Activated CD4-positive, alpha-beta T cell treated with anti-CD3 and anti-CD28 coated beads, Interleukin-2, Interleukin-4, amounts not matched to agents 100 ng/mL and 50 ng/mL, durations not matched to agents 16 hours and 8 hours (primary cell): ENCODE data around the gene POLR2L.

Source experiments
- DNase-seq: peaks from one replicate; pipeline ENCODE4 v3.0.0-alpha.2; 2020; ENCODE audit warnings: low spot score

The POLR2L gene

DNA sequence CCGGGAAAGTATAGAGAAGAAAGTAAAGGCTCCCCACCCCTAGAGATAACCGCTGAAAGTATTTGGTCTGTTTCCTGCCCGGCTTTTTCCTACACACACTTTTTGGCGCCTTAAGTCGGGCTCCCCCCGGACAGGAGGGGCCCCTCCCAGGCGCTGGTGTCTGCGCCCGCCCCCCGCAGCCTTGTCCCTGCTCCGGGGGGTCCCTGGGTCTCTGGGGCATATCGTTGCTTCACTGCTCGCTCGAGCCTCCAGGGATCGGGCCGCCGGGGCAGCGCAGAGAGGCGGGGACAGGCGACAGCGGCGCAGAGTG, 15.5 kb downstream of the POLR2L start:
- DNase-seq: no peak

DNA sequence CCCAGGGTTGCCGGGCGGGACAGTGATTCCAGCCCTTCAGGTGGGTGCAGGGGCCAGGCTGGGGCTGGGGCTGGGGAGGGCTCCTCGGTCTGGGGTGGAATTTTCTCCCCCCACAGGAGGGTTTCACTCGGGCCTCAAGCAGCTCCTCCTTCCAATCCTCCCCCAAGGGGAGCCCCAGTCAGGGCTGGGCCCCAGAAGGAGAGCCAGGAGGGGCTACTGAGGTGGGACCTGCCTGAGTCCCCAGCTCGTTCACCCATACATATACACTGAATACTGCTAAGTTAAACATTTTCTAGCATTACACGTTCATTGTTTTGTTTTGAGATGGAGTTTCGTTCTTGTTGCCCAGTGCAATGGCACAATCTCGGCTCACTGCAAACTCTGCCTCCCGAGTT, 16.1 kb downstream of the POLR2L start:
- no peak for DNase-seq

DNA sequence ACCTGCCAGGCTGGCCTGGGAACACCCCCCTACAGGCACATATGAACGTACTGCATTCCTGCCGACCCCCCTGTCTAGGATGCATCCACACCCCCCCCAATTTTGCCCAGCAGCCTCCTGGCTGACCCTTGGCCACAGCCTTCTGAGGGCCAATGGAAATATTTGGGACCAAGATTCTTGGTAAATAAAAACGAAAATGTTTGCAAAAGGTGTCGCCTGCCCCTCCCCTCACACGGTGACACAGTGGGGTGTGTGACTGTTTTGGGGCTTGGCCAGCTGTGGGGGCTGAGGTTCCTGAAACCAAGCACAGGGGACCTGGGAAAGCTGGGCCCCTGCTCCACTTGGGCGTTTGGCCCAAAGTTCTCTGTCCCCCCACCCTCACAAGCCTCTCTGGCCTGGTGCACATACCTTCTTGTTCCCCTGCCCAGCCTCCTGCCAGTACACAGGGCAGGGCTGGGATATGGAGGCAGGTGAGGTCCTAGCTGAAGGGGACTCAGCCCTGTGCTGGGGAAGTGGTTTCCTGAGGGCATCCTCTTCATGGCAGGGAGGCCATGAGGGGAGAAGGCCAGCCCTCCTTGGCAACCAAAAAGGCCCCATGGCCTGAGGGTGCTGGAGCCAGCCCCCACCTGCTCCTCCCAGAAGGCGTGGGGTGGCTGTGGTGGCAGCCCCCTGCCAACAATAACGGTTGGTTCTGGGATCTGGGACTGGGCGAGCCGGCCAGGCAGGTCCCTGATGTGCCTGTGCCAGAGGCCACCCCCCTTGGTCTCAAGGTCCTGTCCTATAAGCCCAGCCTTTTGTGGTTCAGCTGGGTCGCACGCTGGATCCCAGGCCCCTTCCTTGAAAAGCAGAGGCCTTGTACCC, 16.7 kb downstream of the POLR2L start:
- no peak for DNase-seq

DNA sequence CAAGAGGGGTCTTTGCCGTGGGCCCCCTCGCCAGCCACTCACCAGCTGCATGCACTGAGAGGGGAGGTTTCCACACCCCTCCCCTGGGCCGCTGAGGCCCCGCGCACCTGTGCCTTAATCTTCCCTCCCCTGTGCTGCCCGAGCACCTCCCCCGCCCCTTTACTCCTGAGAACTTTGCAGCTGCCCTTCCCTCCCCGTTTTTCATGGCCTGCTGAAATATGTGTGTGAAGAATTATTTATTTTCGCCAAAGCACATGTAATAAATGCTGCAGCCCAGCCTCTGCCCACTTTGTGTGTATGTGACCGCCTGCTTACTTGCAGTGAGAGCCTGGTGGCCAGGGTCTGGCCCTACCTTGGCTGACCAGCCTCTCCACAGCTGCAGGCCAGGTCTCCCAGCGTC, 17.4 kb downstream of the POLR2L start:
- no peak for DNase-seq

DNA sequence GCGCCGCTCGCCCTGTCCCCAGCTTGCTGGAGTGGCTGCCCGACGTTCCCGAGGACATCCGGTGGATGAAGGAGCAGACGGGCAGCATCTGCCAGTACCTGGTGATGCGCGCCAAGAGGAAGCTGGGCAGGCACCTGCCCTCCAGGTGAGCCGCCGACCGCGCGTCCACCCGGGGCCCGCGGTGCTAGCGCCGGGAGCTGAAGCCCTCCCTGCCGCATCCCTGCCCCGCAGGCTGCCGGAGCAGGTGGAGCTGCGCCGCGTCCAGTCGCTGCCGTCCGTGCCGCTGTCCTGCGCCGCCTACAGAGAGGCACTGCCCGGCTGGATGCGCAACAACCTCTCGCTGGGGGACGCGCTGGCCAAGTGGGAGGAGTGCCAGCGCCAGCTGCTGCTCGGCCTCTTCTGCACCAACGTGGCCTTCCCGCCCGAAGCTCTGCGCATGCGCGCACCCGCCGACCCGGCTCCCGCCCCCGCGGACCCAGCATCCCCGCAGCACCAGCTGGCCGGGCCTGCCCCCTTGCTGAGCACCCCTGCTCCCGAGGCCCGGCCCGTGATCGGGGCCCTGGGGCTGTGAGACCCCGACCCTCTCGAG, 17.9 kb downstream of the POLR2L start:
- no peak for DNase-seq

DNA sequence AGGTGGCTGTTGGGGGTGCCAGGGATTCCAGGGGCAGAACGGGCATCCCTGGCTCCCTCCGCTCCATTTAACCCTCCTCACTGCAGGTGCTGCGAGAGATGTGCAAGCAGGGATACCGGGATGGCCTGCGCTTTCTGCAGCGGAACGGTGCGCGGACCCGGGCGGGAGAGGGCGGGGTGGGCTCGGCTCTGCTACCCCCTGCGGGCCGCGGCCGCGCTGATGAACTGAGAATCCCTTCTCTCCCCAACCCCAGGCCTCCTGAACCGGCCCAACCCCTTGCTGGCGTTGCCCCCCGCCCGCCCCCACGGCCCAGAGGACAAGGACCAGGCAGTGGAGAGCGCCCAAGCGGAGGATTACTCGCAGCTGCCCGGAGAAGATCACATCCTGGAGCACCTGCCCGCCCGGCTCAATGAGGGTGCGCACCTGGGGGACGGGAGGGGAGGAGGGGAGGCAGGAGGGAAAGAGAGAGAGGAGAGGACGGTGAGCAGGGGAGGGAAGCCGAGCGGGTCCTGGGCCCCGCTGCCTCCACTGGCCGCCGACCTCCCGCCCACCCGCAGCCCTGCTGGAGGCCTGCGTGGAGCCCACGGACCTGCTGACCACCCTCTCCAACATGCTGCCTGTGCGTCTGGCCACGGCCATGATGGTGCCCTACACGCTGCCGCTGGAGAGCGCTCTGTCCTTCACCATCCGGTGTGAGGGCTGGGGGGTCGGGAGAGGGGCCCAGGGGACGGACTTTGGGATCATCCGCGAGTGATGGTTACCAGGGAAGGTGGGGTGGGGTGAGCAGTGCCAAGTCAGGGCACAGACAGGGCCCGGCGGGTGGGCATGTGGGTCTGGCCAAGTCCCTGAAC, 18.7 kb downstream of the POLR2L start:
- no peak for DNase-seq

DNA sequence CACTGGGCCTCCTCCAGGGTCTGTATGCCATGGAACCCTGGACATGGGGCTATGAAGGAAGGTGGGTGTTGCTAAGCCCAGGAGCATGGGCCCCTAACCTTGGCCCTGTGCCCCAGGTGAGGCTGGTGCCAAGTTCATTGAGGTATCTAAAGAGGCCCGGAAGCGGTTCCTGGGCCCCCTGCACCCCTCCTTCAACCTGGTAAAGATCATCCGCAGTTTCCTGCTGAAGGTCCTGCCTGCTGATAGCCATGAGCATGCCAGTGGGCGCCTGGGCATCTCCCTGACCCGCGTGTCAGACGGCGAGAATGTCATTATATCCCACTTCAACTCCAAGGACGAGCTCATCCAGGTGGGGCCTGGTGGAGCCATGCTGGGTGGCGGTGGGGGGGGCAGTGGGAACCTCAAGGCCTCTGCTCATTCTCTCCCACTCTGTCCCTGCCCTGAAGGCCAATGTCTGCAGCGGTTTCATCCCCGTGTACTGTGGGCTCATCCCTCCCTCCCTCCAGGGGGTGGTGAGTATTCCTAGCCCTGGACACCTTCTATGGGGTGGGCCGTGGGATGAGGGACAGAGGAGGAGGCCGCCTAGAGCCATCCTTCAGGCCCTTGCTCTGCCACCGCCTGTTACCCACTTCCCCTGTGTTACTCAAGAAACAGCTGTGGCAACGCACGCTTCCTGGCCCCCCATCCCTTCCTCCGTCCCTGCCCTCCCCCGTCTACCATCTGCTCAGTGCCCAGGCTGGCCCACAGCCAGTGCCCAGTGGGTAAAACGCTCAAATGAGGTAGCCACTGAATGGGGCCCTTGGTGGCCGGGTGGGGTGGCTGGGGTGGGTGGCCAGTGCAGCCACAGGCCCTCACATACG, 20.6 kb downstream of the POLR2L start:
- no peak for DNase-seq

DNA sequence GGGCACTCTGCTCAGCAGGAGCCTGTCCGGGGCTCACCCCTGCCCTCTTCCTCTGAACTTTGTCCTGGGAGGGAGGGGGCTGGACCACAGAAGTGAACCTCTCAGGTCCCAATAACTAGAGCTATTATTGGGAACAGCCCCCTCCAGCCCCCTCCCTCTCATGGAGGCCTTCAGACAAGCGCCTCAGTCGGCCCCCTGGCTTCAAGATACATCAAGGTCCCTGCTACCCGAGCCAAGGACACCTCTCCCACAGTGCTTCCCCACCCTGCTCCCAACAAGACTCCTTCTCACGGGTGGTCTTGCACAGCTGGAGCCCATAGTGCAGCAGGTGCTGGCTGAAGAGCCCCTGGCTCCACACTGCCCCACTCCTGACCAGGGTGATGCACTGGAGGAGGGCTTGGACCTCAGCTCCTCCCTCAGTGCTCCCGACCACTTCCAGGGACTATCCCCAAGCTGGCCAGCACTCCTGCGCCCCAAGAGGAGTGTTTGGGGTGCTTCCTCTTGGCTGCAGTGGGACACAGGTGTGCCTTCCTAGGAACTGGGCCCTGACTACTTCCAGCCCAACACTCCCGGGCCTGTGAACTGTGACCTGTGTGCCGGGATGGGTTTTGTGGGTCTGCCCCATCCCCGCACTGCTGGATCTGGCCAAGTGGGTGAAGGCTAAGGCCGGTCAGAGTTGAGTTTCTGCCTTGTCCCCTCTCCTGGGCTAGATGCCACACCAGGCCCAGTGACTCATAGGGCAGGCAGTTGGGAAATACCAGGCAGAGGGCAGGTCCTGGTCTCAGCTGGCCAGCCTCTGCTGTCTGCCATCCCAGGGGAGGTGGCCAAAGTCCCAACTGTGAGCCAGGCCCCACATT, 21.4 kb downstream of the POLR2L start:
- DNase-seq: no peak

DNA sequence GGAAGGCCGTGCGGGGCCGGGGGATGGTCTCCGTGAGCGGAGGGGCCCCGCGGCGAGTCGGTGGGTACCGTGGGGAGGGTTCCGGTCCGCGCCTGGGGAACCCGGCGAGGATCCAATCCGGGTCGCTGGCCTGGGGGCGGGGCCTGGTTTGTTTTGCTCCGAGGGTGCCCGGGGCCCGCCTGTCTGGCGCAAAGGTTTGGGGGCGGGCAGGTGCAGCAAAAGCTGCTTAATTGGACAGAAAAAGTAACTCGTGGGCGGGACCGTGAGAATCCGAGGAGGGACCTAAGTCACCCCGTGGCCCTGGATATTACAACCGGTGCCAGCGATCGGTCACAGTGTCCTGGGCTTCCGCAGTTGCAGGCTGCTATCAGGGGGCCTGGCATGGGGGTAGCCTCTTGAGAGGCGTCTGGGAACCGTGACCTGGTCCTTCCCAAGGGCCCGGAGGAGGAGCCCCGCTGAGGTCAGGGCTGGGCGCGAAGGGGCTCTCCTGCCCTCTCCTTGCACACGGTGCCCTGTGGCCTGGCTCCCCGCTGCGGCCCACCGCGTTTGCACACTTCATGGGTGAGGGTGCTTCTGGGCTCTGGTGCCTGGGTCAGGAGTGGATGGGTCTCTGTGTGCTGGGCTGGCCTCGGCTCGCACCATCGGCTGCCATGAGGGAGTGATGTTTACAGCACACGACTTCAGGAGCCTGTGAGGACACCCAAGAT, 22.2 kb downstream of the POLR2L start:
- DNase-seq: peak; percentile 90

DNA sequence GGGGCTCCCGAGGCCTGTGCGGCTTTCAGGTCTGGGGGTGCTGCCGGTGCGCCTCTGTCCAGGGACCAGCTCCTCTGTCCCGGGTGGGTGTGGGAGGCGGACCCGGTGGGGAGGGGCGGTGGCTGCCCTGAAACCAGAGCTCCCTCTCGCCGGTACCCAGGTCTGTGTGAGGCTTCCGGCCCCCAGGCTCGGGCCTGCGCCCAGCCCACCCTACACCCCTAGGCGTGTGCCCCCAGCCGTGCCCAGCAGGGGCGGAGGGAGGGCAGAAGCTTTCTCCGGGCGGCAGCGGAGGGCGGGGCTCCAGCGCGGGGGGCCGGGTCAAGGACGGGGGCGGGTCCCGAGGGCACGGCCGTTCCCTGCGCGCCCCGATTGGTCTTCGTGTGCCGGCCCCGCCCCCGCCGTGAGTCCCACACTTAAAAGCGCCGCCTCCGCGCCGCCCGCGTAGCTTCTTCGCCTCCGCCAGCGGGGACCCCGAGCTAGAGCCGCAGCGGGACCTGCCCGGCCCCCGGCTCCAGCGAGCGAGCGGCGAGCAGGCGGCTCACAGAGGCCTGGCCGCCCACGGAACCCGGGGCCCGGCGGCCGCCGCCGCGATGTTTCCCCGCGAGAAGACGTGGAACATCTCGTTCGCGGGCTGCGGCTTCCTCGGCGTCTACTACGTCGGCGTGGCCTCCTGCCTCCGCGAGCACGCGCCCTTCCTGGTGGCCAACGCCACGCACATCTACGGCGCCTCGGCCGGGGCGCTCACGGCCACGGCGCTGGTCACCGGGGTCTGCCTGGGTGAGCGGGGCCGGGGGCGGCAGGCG, 23.0 kb downstream of the POLR2L start:
- DNase-seq: peak; percentile 90

DNA sequence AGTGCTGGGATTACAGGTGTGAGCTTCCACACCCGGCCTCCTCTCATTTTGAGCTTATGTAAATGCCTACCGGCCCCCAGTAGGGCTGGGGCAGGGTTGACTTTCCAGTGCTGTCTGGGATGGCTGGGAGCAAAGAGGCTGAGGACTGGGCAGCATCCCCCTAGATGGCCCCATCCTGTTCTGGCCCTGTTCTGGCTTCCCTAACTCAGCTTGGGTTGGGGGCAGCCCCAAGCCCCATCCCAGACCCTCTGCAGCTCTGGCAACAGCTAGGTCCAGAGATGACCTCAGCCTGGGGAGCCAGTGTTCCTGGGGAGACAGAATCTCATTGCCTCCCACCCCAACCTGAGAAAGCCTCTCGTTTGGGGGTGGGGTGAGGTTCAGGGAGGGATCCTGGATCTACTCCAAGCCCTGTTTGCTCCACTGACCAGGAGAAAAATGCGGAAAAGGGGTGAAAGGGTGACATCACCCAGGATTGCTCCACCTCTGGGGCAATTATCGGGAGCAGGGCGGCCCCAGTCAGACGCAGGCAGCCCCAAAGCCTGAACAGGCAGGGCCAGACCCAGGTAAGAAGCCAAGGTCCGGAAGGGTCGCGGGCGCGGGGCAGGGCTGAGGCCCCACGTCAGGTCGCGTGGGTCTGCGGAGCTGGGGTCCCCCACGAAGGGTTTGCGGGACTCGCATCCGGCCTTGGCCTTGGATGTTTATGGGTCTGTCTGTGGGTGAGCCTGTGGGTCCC, 23.8 kb downstream of the POLR2L start, which contains the start of gene PNPLA2:
TSS of gene PNPLA2 (plus strand) at position 519 of the 733 bp plus-strand sequence. CDS start 805 bp downstream, outside the sequence.
- no peak for DNase-seq

DNA sequence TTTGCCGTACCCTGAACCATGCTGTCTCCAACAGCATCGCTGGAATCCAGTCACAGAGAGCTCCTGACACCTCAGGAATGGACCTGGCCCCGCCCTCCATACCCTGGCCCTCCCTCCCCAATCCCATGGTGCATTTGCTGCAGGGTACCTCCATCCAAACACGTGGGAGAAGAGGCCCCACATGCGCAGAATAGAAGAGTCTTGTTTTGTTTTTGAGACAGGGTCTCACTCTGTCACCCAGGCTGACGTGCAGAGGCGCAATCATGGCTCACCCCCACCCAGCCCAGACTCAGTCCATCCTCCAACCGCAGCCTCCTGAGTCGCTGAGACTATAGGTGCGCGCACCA, 25.9 kb downstream of the POLR2L start:
- DNase-seq: no peak

DNA sequence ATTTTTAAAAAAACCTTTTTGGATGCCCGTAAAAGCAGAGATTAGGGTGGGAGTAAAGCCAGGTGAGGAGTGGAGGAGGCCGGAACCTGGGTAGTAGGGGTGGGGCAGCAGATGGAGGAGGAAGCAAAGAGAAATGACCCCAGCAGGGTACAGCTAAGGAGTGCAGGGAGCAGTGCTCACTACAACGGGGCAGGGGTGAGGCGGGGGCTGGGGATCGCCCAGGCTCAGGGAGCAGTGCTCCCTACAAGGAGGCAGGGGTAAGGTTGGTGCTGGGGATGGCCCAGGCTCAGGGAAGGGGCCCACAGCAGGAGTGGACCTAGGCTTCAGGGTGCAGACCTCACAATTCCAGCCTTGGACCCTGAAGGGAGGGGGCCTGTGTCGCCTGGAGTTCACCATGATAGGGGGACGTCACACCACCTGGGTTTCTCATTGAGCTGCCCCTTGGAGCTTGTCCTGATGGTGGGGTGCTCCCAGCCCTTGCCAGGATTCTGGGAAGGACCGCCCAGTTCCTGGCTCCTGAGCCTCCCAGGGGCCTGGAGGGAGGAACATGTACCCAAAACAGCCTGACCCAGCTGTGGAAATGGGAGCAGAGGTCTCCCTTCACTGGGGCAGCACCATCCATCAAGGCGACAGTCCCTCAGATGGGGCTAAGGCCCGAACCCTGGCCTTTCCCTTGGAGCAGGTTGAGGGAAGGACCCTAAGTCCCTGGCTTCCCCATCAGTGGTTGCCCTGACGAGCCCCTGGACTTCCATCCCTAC, 26.5 kb downstream of the POLR2L start:
- DNase-seq: no peak

DNA sequence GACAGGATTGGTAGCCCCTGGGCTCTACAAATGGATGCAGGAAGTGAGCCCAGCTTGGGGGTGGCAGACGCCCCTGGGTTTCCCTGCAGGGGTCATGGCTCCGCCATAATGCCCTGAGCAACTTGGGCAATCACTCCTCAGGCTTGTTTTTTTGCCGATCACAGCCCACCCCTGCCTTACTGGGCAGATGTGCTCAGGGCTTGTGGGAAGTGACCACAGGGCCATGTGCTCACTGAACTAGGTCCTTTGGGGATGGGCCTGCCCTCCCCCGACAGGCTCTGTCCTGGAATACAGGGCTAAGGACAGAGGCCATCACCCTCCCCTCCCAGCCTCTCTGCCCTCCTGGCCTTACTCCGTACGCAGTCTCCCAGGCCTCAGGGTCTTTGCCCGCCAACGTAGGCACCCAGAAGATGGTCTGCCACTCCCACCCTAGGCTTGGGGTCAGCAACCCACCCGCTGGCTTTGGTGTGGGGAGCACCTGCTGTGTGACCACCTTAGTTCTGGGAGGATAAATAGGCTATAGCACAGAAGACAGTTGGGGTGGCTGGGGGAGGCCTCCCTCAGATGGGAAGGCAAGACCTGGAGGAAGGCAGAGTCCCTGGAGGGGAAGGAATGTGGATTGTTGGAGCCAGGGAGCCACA, 28.8 kb downstream of the POLR2L start:
- DNase-seq: no peak

DNA sequence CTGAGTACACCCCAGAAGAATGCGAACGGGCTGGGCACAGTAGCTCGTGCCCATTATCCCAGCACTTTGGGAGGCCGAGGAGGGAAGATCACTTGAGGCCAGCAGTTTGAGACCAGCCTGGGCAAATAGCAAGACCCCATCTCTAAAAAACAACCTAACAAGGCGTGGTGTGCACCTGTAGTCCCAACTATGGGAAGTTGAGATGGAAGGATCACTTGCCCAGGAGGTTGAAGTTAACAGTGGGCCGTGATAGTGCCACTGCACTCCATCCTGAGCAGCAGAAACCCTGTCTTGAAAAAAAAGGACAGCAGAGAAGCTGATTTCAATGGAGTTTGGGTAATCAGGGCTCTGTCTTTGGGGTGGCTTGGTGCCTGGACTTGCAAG, 29.3 kb downstream of the POLR2L start:
- no peak for DNase-seq

DNA sequence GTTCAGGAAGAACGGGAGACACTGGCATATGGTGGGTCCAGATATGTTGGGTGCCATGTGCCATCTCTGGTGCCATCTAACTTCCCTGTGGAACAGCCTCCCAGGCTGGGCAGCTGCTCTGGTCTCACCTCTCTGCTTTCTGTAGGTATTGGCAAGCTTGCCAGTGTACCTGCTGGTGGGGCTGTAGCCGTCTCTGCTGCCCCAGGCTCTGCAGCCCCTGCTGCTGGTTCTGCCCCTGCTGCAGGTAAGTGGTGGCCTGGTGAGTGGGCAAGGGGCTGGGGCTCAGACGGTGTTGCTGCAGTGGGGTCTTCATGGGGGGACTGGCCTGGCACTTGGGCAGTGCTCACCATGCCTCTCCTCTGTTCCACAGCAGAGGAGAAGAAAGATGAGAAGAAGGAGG, 29.9 kb downstream of the POLR2L start:
- DNase-seq: no peak

DNA sequence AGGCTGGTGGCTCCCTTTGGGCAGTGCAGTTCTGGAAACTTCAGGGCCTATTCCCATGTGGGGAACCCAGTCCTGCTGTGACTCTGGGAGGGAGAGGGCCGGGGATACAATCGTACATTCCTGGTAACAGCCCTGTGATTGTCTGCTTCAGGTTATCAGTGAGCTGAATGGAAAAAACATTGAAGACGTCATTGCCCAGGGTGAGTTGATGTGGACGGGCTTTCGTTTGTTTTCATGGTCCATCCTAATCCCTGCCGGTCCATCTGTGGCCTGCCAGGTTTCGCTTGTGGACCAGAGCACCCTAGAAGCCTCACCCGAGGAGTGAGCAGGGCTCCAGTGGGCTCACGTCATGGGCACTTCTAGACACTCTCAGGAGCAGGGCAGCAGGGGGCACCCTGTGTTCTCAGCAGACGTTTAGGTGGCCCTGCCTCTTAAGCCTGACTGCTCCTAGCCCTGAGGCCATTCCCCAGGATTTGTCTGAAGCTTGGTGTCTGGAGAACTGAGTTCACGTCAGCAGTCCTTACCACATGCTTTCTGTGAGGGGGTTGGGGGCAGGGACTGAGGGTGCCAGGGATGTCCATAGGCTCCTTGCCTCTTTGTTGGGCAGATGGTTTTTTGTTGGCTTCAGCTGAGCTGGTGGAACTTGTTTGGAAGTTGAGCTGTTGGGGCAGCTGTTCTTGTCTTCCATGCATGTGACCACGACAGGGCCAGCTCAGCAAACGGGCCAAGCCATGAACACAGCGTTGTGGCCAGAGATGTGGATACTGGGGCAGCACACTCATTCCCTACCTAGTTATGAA, 30.7 kb downstream of the POLR2L start:
- DNase-seq: no peak
